ENCODE results near the gene MPEG1.

Gene MPEG1

DNA sequence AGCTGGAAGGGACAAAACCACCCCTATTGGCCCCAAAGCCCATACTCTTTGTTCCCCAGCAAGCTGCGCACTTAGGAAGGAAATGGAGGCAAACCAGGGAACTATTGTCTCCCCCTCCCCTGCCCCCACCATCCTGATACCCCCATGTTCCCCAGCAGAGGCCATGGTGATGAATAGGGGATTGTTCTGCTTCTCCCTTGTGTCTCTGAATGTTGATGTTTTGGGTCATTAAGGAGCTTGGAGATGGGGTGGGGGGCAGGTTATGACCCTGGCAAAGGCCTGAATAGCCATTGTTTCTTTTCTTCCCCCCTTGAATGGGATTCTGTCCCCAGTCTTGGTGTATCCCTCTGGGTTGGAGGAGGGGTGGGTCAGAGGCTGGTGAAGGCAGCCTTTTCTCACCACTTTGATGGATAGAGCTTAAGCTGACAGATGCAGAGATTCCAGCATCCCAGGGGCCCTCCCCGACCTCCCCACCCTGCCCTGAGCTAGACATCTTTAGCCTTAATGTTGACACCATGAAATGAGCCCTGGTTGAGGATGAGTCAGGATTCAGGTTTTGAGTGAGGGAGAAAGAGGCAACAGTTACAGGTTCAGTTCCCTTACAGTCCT, 32.5 kb downstream of the MPEG1 start:
- Histone ChIP-seq H3K4ac (ENCODE audit: low read length) (no peak overlapping the region), H3K14ac (ENCODE audit: low read length) (no peak overlapping the region), H3K27ac (replicated peaks; ENCODE audit: low read length) (peak overlapping the region; percentile 52), H3K4me2 (ENCODE audit: insufficient read depth, low read length, poor library complexity, severe bottlenecking) (no peak overlapping the region), H2AK5ac (ENCODE audit: low read depth, low read length) (no peak overlapping the region), H3K9me3 (replicated peaks in 1 of 2; ENCODE audit: control insufficient read depth in 2 of 2, insufficient read depth in 1 of 2, low read depth in 1 of 2, low read length in 2 of 2) (peaks cover 0 to 35% of the 10 kb centered on the region in 2 donors), H2AFZ (ENCODE audit: low read length) (no peak overlapping the region), H2BK15ac (ENCODE audit: low read length) (no peak overlapping the region), H2BK120ac (ENCODE audit: low read depth, low read length) (no peak overlapping the region), H3K9ac (ENCODE audit: low read depth, low read length, poor library complexity) (no peak overlapping the region), H4K91ac (ENCODE audit: low read depth, low read length, poor library complexity) (no peak overlapping the region), H2BK12ac (ENCODE audit: low read length) (no peak overlapping the region), H3K79me1 (ENCODE audit: low read depth, low read length) (peaks cover 14% of the 10 kb centered on the region), H3K4me1 (ENCODE audit: control insufficient read depth in 2 of 2, insufficient read depth in 1 of 2, low read depth in 1 of 2, low read length in 2 of 2) (peaks cover 35 to 48% of the 10 kb centered on the region in 2 donors), H4K8ac (ENCODE audit: low read depth, low read length) (no peak overlapping the region), H2BK5ac (ENCODE audit: low read length) (no peak overlapping the region), H3K27me3 (ENCODE audit: control insufficient read depth in 3 of 3, insufficient read depth in 3 of 3, low read depth in 1 of 3, low read length in 3 of 3) (no peaks in the 10 kb centered on the region), H3K4me3 (ENCODE audit: low read length in 2 of 2) (no peak overlapping the region), H3K23ac (ENCODE audit: low read depth, low read length, poor library complexity) (no peak overlapping the region), H3K36me3 (replicated peaks in 1 of 2; ENCODE audit: control insufficient read depth in 2 of 2, insufficient read depth in 2 of 2, low read length in 2 of 2) (peaks cover 38 to 74% of the 10 kb centered on the region in 2 donors), H3K18ac (ENCODE audit: low read length) (no peak overlapping the region)
- DNase-seq (ENCODE audit: low spot score) = no peak
- WGBS, 2 donors (ENCODE audit: extremely low coverage in 2 of 2, insufficient read length in 2 of 2, insufficient replicate concordance in 1 of 2) = no CpG with 5 or more reads among the region's 2 CpGs

DNA sequence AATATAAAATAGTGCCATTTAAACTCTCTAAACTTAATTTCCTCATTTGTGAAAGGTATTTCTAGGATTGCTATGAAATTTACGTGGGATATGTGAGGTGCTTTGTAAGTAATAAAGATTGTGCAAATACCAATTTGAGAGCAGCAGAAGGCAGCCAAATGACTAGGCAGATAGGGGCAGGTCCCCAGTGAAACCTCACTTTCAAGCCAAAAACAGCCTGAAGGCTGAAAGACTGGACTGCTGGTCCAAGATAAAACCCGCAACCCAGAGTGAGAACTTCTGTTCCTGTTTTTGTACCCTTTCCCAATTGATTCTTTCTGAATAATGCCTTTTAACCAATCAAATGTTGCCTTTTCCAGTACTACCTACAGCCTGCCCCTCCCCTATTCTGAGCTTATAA, 33.6 kb downstream of the MPEG1 start:
- peaks cover 12% of the 10 kb centered on the region for H3K79me1 ChIP-seq (ENCODE audit: low read depth, low read length)
- H3K9ac ChIP-seq (ENCODE audit: low read depth, low read length, poor library complexity) = no peak overlapping the region
- H3K9me3 ChIP-seq (replicated peaks in 1 of 2; ENCODE audit: control insufficient read depth in 2 of 2, insufficient read depth in 1 of 2, low read depth in 1 of 2, low read length in 2 of 2) = peaks cover 0 to 35% of the 10 kb centered on the region in 2 donors
- no peak overlapping the region for H3K27ac ChIP-seq (replicated peaks; ENCODE audit: low read length)
- DNase-seq (ENCODE audit: low spot score) = no peak
- H3K4me2 ChIP-seq (ENCODE audit: insufficient read depth, low read length, poor library complexity, severe bottlenecking) = no peak overlapping the region
- H2BK15ac ChIP-seq (ENCODE audit: low read length) = no peak overlapping the region
- no peak overlapping the region for H3K23ac ChIP-seq (ENCODE audit: low read depth, low read length, poor library complexity)
- peaks cover 39 to 48% of the 10 kb centered on the region in 2 donors for H3K4me1 ChIP-seq (ENCODE audit: control insufficient read depth in 2 of 2, insufficient read depth in 1 of 2, low read depth in 1 of 2, low read length in 2 of 2)
- H2AFZ ChIP-seq (ENCODE audit: low read length) = no peak overlapping the region
- no peak overlapping the region for H3K4ac ChIP-seq (ENCODE audit: low read length)
- no peak overlapping the region for H4K8ac ChIP-seq (ENCODE audit: low read depth, low read length)
- no peaks in the 10 kb centered on the region for H3K27me3 ChIP-seq (ENCODE audit: control insufficient read depth in 3 of 3, insufficient read depth in 3 of 3, low read depth in 1 of 3, low read length in 3 of 3)
- no peak overlapping the region for H3K14ac ChIP-seq (ENCODE audit: low read length)
- no peak overlapping the region for H4K91ac ChIP-seq (ENCODE audit: low read depth, low read length, poor library complexity)
- no peak overlapping the region for H3K18ac ChIP-seq (ENCODE audit: low read length)
- no peak overlapping the region for H3K4me3 ChIP-seq (ENCODE audit: low read length in 2 of 2)
- no peak overlapping the region for H2BK5ac ChIP-seq (ENCODE audit: low read length)
- WGBS, 2 donors (ENCODE audit: extremely low coverage in 2 of 2, insufficient read length in 2 of 2, insufficient replicate concordance in 1 of 2) = no CpG with 5 or more reads among the region's 2 CpGs
- peaks cover 36 to 79% of the 10 kb centered on the region in 2 donors for H3K36me3 ChIP-seq (replicated peaks in 1 of 2; ENCODE audit: control insufficient read depth in 2 of 2, insufficient read depth in 2 of 2, low read length in 2 of 2)
- no peak overlapping the region for H2AK5ac ChIP-seq (ENCODE audit: low read depth, low read length)
- H2BK12ac ChIP-seq (ENCODE audit: low read length) = no peak overlapping the region
- no peak overlapping the region for H2BK120ac ChIP-seq (ENCODE audit: low read depth, low read length)

GRCh38 chr11:59178402-59178801, 34.3 kb downstream of the MPEG1 start:
- no peak overlapping the region for H2BK12ac ChIP-seq (ENCODE audit: low read length)
- peaks cover 0 to 35% of the 10 kb centered on the region in 2 donors for H3K9me3 ChIP-seq (replicated peaks in 1 of 2; ENCODE audit: control insufficient read depth in 2 of 2, insufficient read depth in 1 of 2, low read depth in 1 of 2, low read length in 2 of 2)
- H3K14ac ChIP-seq (ENCODE audit: low read length) = no peak overlapping the region
- no peak overlapping the region for H3K9ac ChIP-seq (ENCODE audit: low read depth, low read length, poor library complexity)
- peaks cover 34 to 42% of the 10 kb centered on the region in 2 donors for H3K4me1 ChIP-seq (ENCODE audit: control insufficient read depth in 2 of 2, insufficient read depth in 1 of 2, low read depth in 1 of 2, low read length in 2 of 2)
- no peaks in the 10 kb centered on the region for H3K27me3 ChIP-seq (ENCODE audit: control insufficient read depth in 3 of 3, insufficient read depth in 3 of 3, low read depth in 1 of 3, low read length in 3 of 3)
- no peak overlapping the region for H3K4me3 ChIP-seq (ENCODE audit: low read length in 2 of 2)
- H3K27ac ChIP-seq (replicated peaks; ENCODE audit: low read length) = no peak overlapping the region
- no peak overlapping the region for H2AFZ ChIP-seq (ENCODE audit: low read length)
- no peak overlapping the region for H3K18ac ChIP-seq (ENCODE audit: low read length)
- no peak overlapping the region for H2AK5ac ChIP-seq (ENCODE audit: low read depth, low read length)
- no peak overlapping the region for H2BK120ac ChIP-seq (ENCODE audit: low read depth, low read length)
- DNase-seq (ENCODE audit: low spot score) = no peak
- no peak overlapping the region for H3K23ac ChIP-seq (ENCODE audit: low read depth, low read length, poor library complexity)
- no peak overlapping the region for H3K4ac ChIP-seq (ENCODE audit: low read length)
- H4K91ac ChIP-seq (ENCODE audit: low read depth, low read length, poor library complexity) = no peak overlapping the region
- peaks cover 29 to 72% of the 10 kb centered on the region in 2 donors for H3K36me3 ChIP-seq (replicated peaks in 1 of 2; ENCODE audit: control insufficient read depth in 2 of 2, insufficient read depth in 2 of 2, low read length in 2 of 2)
- H3K79me1 ChIP-seq (ENCODE audit: low read depth, low read length) = peaks cover 12% of the 10 kb centered on the region
- no peak overlapping the region for H2BK5ac ChIP-seq (ENCODE audit: low read length)
- no peak overlapping the region for H2BK15ac ChIP-seq (ENCODE audit: low read length)
- H4K8ac ChIP-seq (ENCODE audit: low read depth, low read length) = no peak overlapping the region
- H3K4me2 ChIP-seq (ENCODE audit: insufficient read depth, low read length, poor library complexity, severe bottlenecking) = no peak overlapping the region

GRCh38 chr11:59176330-59176729, 36.4 kb downstream of the MPEG1 start:
- H3K14ac ChIP-seq (ENCODE audit: low read length) = no peak overlapping the region
- H3K18ac ChIP-seq (ENCODE audit: low read length) = no peak overlapping the region
- H2BK12ac ChIP-seq (ENCODE audit: low read length) = no peak overlapping the region
- DNase-seq (ENCODE audit: low spot score) = no peak
- H4K8ac ChIP-seq (ENCODE audit: low read depth, low read length) = no peak overlapping the region
- peaks cover 11 to 51% of the 10 kb centered on the region in 2 donors for H3K36me3 ChIP-seq (replicated peaks in 1 of 2; ENCODE audit: control insufficient read depth in 2 of 2, insufficient read depth in 2 of 2, low read length in 2 of 2)
- H3K27ac ChIP-seq (replicated peaks; ENCODE audit: low read length) = no peak overlapping the region
- H3K9me3 ChIP-seq (replicated peaks in 1 of 2; ENCODE audit: control insufficient read depth in 2 of 2, insufficient read depth in 1 of 2, low read depth in 1 of 2, low read length in 2 of 2) = peaks cover 0 to 35% of the 10 kb centered on the region in 2 donors
- no CpG with 5 or more reads among the region's 7 CpGs for WGBS, 2 donors (ENCODE audit: extremely low coverage in 2 of 2, insufficient read length in 2 of 2, insufficient replicate concordance in 1 of 2)
- H3K4ac ChIP-seq (ENCODE audit: low read length) = no peak overlapping the region
- peaks cover 27 to 30% of the 10 kb centered on the region in 2 donors for H3K4me1 ChIP-seq (ENCODE audit: control insufficient read depth in 2 of 2, insufficient read depth in 1 of 2, low read depth in 1 of 2, low read length in 2 of 2)
- H4K91ac ChIP-seq (ENCODE audit: low read depth, low read length, poor library complexity) = no peak overlapping the region
- H3K27me3 ChIP-seq (ENCODE audit: control insufficient read depth in 3 of 3, insufficient read depth in 3 of 3, low read depth in 1 of 3, low read length in 3 of 3) = no peaks in the 10 kb centered on the region
- H2AK5ac ChIP-seq (ENCODE audit: low read depth, low read length) = no peak overlapping the region
- no peak overlapping the region for H2AFZ ChIP-seq (ENCODE audit: low read length)
- no peak overlapping the region for H3K4me3 ChIP-seq (ENCODE audit: low read length in 2 of 2)
- H3K9ac ChIP-seq (ENCODE audit: low read depth, low read length, poor library complexity) = no peak overlapping the region
- no peak overlapping the region for H3K23ac ChIP-seq (ENCODE audit: low read depth, low read length, poor library complexity)
- H2BK5ac ChIP-seq (ENCODE audit: low read length) = no peak overlapping the region
- H2BK120ac ChIP-seq (ENCODE audit: low read depth, low read length) = no peak overlapping the region
- no peak overlapping the region for H3K4me2 ChIP-seq (ENCODE audit: insufficient read depth, low read length, poor library complexity, severe bottlenecking)
- H3K79me1 ChIP-seq (ENCODE audit: low read depth, low read length) = peaks cover 6% of the 10 kb centered on the region
- no peak overlapping the region for H2BK15ac ChIP-seq (ENCODE audit: low read length)

All from neuronal stem cell (in vitro differentiated cells).